T-helper 1 cell treated with Interleukin-12 subunit alpha and Interleukin-12 subunit beta and Interleukin-4 antibody, amounts not matched to agents 30 ng/mL and 1 ng/mL, for 36 hours (primary cell): ENCODE data around the gene ATG3. TPM values are rescaled to one million over a fixed set of nuclear protein-coding genes. Genes with fewer than 3 reads are reported as not detected.

Experiments
- intact Hi-C: fragments of 100-400 bp; cut with micrococcal nuclease; formaldehyde crosslinking; loops from one replicate; pipeline ENCODE4 v1.15.1; 2024
- total RNA-seq: library from RNA; stranded (reverse); gene quantifications from 2 replicates; pipeline ENCODE4 v1.2.3, GENCODE V29; 2022

Gene ATG3
- total RNA-seq: 59.5 and 62.9 TPM in 2 replicates

- intact Hi-C loops: loop anchor here (1.0 to 10.0 kb wide), 22 partner anchors 63 to 1653 kb away; partner anchors contain the start of genes ABHD10, ATP6V1A, BTLA and C3orf52
Observed at GRCh38 chr3:112561734-112562529, at the start of gene ATG3, which contains the start of gene SLC35A5. ATG3 (minus strand) TSS chr3:112561962; CDS start chr3:112561528, 434 bp downstream. SLC35A5 (plus strand) TSS chr3:112562045; CDS start chr3:112563404, 1,359 bp downstream.

GRCh38 chr3:112610121-112610520 lies 48.4 kb upstream of the ATG3 start:
- intact Hi-C loops: no loop called here

GRCh38 chr3:112607863-112608262 lies 46.1 kb upstream of the ATG3 start:
- intact Hi-C loops: no loop called here

GRCh38 chr3:112606098-112606497 lies 44.3 kb upstream of the ATG3 start:
- intact Hi-C loops: no loop called here

- intact Hi-C loops: no loop called here
Observed at GRCh38 chr3:112605285-112605684, 43.5 kb upstream of the ATG3 start.

- intact Hi-C loops: no loop called here
Observed at GRCh38 chr3:112604536-112604935, 42.8 kb upstream of the ATG3 start.

GRCh38 chr3:112602217-112602838 lies 40.6 kb upstream of the ATG3 start:
- intact Hi-C loops: loop anchor here (2.0 kb wide), 1 partner anchor 70 kb away; no protein-coding TSS in a partner anchor

- intact Hi-C loops: no loop called here
Observed at GRCh38 chr3:112598731-112599130, 37.0 kb upstream of the ATG3 start.

- intact Hi-C loops: no loop called here
Observed at GRCh38 chr3:112597945-112598344, 36.2 kb upstream of the ATG3 start.

- intact Hi-C loops: no loop called here
Observed at GRCh38 chr3:112594856-112595255, 33.1 kb upstream of the ATG3 start.

GRCh38 chr3:112593258-112593657 lies 31.5 kb upstream of the ATG3 start:
- intact Hi-C loops: no loop called here

- intact Hi-C loops: loop anchor here (10.0 kb wide), 1 partner anchor 987 kb away; no protein-coding TSS in a partner anchor
Observed at GRCh38 chr3:112587336-112587735, 25.6 kb upstream of the ATG3 start.

GRCh38 chr3:112585782-112586181 lies 24.0 kb upstream of the ATG3 start:
- intact Hi-C loops: loop anchor here (10.0 kb wide), 1 partner anchor 989 kb away; no protein-coding TSS in a partner anchor

GRCh38 chr3:112583105-112583504 lies 21.3 kb upstream of the ATG3 start:
- intact Hi-C loops: loop anchor here (10.0 kb wide), 1 partner anchor 992 kb away; no protein-coding TSS in a partner anchor

GRCh38 chr3:112582244-112582874 lies 20.6 kb upstream of the ATG3 start:
- intact Hi-C loops: loop anchor here (1.0 to 10.0 kb wide), 9 partner anchors 61 to 992 kb away; no protein-coding TSS in a partner anchor

- intact Hi-C loops: loop anchor here (10.0 kb wide), 1 partner anchor 995 kb away; no protein-coding TSS in a partner anchor
Observed at GRCh38 chr3:112579697-112580096, 17.9 kb upstream of the ATG3 start.

GRCh38 chr3:112579232-112579631 lies 17.5 kb upstream of the ATG3 start:
- intact Hi-C loops: no loop called here

GRCh38 chr3:112572701-112573100 lies 10.9 kb upstream of the ATG3 start:
- intact Hi-C loops: no loop called here

- intact Hi-C loops: loop anchor here (10.0 kb wide), 1 partner anchor 1646 kb away; no protein-coding TSS in a partner anchor
Observed at GRCh38 chr3:112569265-112569664, 7.5 kb upstream of the ATG3 start.

- intact Hi-C loops: loop anchor here (10.0 kb wide), 1 partner anchor 1646 kb away; no protein-coding TSS in a partner anchor
Observed at GRCh38 chr3:112568642-112569041, 6.9 kb upstream of the ATG3 start.

GRCh38 chr3:112564940-112565305 lies 3.2 kb upstream of the ATG3 start:
- intact Hi-C loops: loop anchor here (5.0 to 10.0 kb wide), 3 partner anchors 948 to 1650 kb away; partner anchors contain the start of gene ZDHHC23
